Keratinocyte (primary cell): Measurements from ENCODE around the gene CHRNG. TPM values are rescaled to one million over a fixed set of nuclear protein-coding genes. Genes with fewer than 3 reads are reported as not detected.

Experiments used
- DNase-seq: peaks from one replicate; pipeline ENCODE4 v3.0.0-alpha.2; 2011; ENCODE audit warnings: low read depth, missing footprints, low spot score
- FAIRE-seq: peaks from 2 replicates; lab custom pipeline; 2011; peaks lifted over from hg19 to GRCh38; lab: Jason Lieb, UNC
- H2AFZ ChIP-seq: 2 replicates; pipeline ENCODE4 v1.6.0; 2012; ENCODE audit warnings: low read length, control low read depth, inconsistent platforms; ENCODE audit not compliant: control insufficient read depth
- H3K27ac ChIP-seq: 2 replicates; pipeline ENCODE4 v1.5.1; 2011; ENCODE audit warnings: low read length; ENCODE audit not compliant: control insufficient read depth, insufficient read depth
- H3K27me3 ChIP-seq: 3 replicates; pipeline ENCODE4 v1.6.0; 2011; ENCODE audit warnings: low read length; ENCODE audit not compliant: control insufficient read depth, insufficient read depth; ENCODE audit errors: extremely low read depth
- H3K36me3 ChIP-seq, 2 experiments: 2 replicates in 1 of 2; 3 replicates in 1 of 2; pipeline ENCODE4 v1.5.1; 2011; ENCODE audit warnings: low read length in 2 of 2, mild to moderate bottlenecking in 1 of 2; ENCODE audit not compliant: control insufficient read depth in 2 of 2, insufficient read depth in 2 of 2; ENCODE audit errors: extremely low read depth in 1 of 2
- H3K4me1 ChIP-seq: 3 replicates; pipeline ENCODE4 v1.5.1; 2011; ENCODE audit warnings: low read length; ENCODE audit not compliant: control insufficient read depth, insufficient read depth; ENCODE audit errors: extremely low read depth
- H3K4me2 ChIP-seq: 3 replicates; pipeline ENCODE4 v1.6.0; 2011; ENCODE audit warnings: low read depth, low read length; ENCODE audit not compliant: control insufficient read depth, insufficient read depth; ENCODE audit errors: extremely low read depth
- H3K4me3 ChIP-seq, 3 experiments: fragments of 200-600 bp in 1 of 3; sonication (generic) in 1 of 3; 2 replicates in 2 of 3; 3 replicates in 1 of 3; pipeline ENCODE4 v1.5.1; 2011 to 2016; ENCODE audit warnings: low read length in 3 of 3, mild to moderate bottlenecking in 3 of 3, control low read depth in 2 of 3, inconsistent platforms in 1 of 3, low read depth in 1 of 3, mixed read lengths in 1 of 3, mixed run types in 1 of 3, moderate library complexity in 1 of 3; ENCODE audit not compliant: control insufficient read depth in 2 of 3, insufficient read depth in 2 of 3; ENCODE audit errors: extremely low read depth in 1 of 3
- H3K79me2 ChIP-seq: 2 replicates; pipeline ENCODE4 v1.6.0; 2012; ENCODE audit warnings: low read length; ENCODE audit not compliant: control insufficient read depth, insufficient read depth
- H3K9ac ChIP-seq: 3 replicates; pipeline ENCODE4 v1.6.0; 2011; ENCODE audit warnings: low read length; ENCODE audit not compliant: control insufficient read depth, insufficient read depth; ENCODE audit errors: extremely low read depth
- H3K9me1 ChIP-seq: 3 replicates; pipeline ENCODE4 v1.6.0; 2011; ENCODE audit warnings: low read length; ENCODE audit not compliant: control insufficient read depth, insufficient read depth; ENCODE audit errors: extremely low read depth
- H3K9me3 ChIP-seq: 2 replicates; pipeline ENCODE4 v1.5.1; 2012; ENCODE audit warnings: low read depth, low read length; ENCODE audit not compliant: control insufficient read depth
- H4K20me1 ChIP-seq: 3 replicates; pipeline ENCODE4 v1.6.0; 2011; ENCODE audit warnings: low read length; ENCODE audit not compliant: control insufficient read depth, insufficient read depth; ENCODE audit errors: extremely low read depth
- CTCF ChIP-seq, 3 experiments: IDR thresholded peaks in 1 of 3; conservative IDR thresholded peaks in 1 of 3; optimal IDR thresholded peaks in 1 of 3; 2 replicates in 2 of 3; 3 replicates in 1 of 3; pipeline versions ENCODE3 to v1.5.1; 2011; ENCODE audit warnings: low read length in 3 of 3, mild to moderate bottlenecking in 3 of 3, moderate library complexity in 2 of 3, control low read depth in 1 of 3, inconsistent platforms in 1 of 3; ENCODE audit not compliant: insufficient read depth in 2 of 3; ENCODE audit errors: extremely low read depth in 1 of 3
- EZH2 ChIP-seq: IDR thresholded peaks from one replicate; pipeline ENCODE4 v1.6.1; 2012; ENCODE audit warnings: inconsistent platforms, mild to moderate bottlenecking, low read length, moderate library complexity
- dilution Hi-C: fragments of 300-500 bp; cut with MboI; formaldehyde crosslinking; loops from one replicate; pipeline ENCODE4 v1.7.0; 2020; ENCODE audit warnings: low sequenced_read_pairs; ENCODE audit not compliant: extremely low pct_ligation_motif_present
- polyA plus RNA-seq, 5 experiments: library from polyadenylated mRNA; depleted of rRNA in 3 of 5; stranded (reverse) in 3 of 5; stranded (forward) in 1 of 5; unstranded in 1 of 5; fragments of >200 nt; gene quantifications; 1 replicate in 1 of 5; 2 replicates in 3 of 5; 3 replicates in 1 of 5; pipeline versions ENCODE4 v1.2.1 to v1.2.3, GENCODE V29; 2011 to 2012; ENCODE audit warnings: missing spikeins in 2 of 5, low read depth in 1 of 5, low replicate concordance in 1 of 5

Gene CHRNG
- polyA plus RNA-seq, 1 donor (not counting 4 experiments of a cell fraction or from before 2014, with no cell fraction given), result not detected

GRCh38 chr2:232567721-232568120 is 28.2 kb downstream of the CHRNG start:
- H3K4me3 ChIP-seq, result no peak overlapping the region
- H3K9me3 ChIP-seq, result no peaks in the 10 kb centered on the region
- H3K9me1 ChIP-seq, result no peaks in the 10 kb centered on the region
- FAIRE-seq (no peak), DNase-seq (no peak)
- H3K27me3 ChIP-seq, result no peaks in the 10 kb centered on the region
- H3K27ac ChIP-seq, result peak overlapping the region; percentile 82
- dilution Hi-C loops, result no loop called here
- peaks cover 39 to 40% of the 10 kb centered on the region in 2 experiments for H3K36me3 ChIP-seq
- no peaks in the 10 kb centered on the region for H4K20me1 ChIP-seq
- peaks cover 16% of the 10 kb centered on the region for H3K4me1 ChIP-seq
- peak overlapping the region; percentile 6 for H3K9ac ChIP-seq
- peak overlapping the region; percentile 49 for H3K4me2 ChIP-seq
- TF ChIP-seq CTCF (optimal IDR thresholded peaks at IDR 0.05 in 1 of 3, IDR thresholded peaks at IDR 0.05 in 1 of 3, conservative IDR thresholded peaks at IDR 0.05 in 1 of 3; ENCODE audit: extremely low read depth in 1 of 3, insufficient read depth in 2 of 3, low read length in 3 of 3), result no peak
- no peak for TF ChIP-seq EZH2
- H2AFZ ChIP-seq, result no peak overlapping the region
- H3K79me2 ChIP-seq, result no peaks in the 10 kb centered on the region

- Histone ChIP-seq H3K4me3 (no peak overlapping the region), H2AFZ (no peak overlapping the region), H3K9me1 (no peaks in the 10 kb centered on the region), H3K79me2 (no peaks in the 10 kb centered on the region), H3K27ac (peak overlapping the region; percentile 82), H3K4me1 (peaks cover 16% of the 10 kb centered on the region), H3K9ac (peak overlapping the region; percentile 34), H4K20me1 (no peaks in the 10 kb centered on the region), H3K36me3 (peaks cover 40 to 41% of the 10 kb centered on the region in 2 experiments), H3K4me2 (peak overlapping the region; percentile 49), H3K27me3 (no peaks in the 10 kb centered on the region), H3K9me3 (no peaks in the 10 kb centered on the region)
- dilution Hi-C loops, result no loop called here
- FAIRE-seq (peak; percentile 98), DNase-seq (no peak)
- TF ChIP-seq CTCF (optimal IDR thresholded peaks at IDR 0.05 in 1 of 3, IDR thresholded peaks at IDR 0.05 in 1 of 3, conservative IDR thresholded peaks at IDR 0.05 in 1 of 3; ENCODE audit: extremely low read depth in 1 of 3, insufficient read depth in 2 of 3, low read length in 3 of 3) (no peak), EZH2 (no peak)
These were observed 28.7 kb downstream of the CHRNG start for GRCh38 chr2:232568161-232568560.
